ENCODE results near the gene CHTF18. TPM values are rescaled to one million over a fixed set of nuclear protein-coding genes. Genes with fewer than 3 reads are reported as not detected.

The CHTF18 gene
- total and polyA plus RNA-seq, 8 donors: 5.4 to 61.6 (median 8.0) TPM

DNA sequence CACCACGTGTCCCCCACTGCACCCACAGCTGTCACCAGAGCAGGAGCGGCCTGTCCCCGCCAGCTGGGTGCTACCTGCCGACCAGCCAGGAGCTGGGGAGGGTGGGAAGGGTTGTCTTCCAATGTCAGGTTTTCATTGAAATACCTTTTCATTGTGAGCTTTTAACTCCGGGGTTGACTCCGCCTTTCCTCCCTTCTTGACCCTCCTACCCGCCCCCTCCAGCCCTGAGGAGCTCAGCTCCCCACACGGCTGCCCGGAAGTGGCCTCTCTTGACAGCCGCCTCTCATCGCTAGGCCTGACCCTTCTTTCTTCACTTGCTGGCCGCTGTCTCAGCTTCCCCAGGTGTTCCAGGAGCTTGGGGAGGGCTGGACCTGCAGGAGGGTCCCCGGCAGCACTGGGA, 33.3 kb downstream of the CHTF18 start:
- H3K9me3 ChIP-seq: no peaks in the 10 kb centered on the region
- intact Hi-C loops (cut with DNase I): no loop called here

DNA sequence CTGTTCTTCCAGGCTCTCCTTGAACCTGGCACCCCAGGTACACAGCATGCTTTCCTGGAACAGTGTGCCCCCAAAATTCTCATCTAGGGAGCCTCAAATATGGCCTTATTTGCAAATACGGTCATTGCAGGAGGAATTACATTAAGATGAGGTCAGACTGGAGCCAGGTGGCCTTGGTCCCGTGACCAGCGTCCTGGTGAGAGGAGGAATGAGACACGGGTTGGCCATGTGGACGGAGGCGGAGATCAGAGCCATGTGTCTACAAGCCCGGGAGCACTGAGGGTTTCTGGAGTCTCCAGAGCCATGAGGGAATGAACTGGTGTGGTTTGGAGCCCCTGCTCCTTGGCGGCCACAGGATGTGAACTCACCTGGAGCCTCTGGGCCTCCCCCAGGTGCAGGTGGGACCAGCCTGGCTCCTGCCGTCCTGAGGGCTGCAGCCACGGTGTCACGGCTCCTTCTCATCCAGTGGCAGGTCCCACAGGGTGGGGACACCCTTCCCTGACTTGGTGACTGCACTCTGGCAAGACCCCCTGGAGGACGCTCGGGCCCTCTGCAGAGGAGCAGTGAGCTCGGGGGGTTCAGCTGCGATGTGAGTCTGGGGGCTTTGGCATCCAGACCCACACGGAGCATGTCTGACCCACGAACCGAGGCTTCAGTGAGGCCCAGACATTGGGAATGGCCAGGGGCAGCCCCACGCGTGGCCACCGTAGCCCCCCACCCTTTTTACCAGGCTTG, 33.9 kb downstream of the CHTF18 start:
- Histone ChIP-seq H3K27ac (no peak overlapping the region), H3K36me3 (no peaks in the 10 kb centered on the region), H3K27me3 (no peaks in the 10 kb centered on the region), H3K4me1 (no peaks in the 10 kb centered on the region), H3K9me3 (no peaks in the 10 kb centered on the region), H3K4me3 (no peak overlapping the region)
- intact Hi-C loops (cut with DNase I): no loop called here
- no peak for TF ChIP-seq CTCF (IDR thresholded peaks at IDR 0.05)
- no peak for FAIRE-seq
- DNase-seq: no peak
- no peak for ATAC-seq
- WGBS, 2 donors: 58 to 63% methylated on average over 21 of the region's 21 CpGs

More for the DNA sequence above, 33.3 kb downstream of the CHTF18 start:
- DNase-seq: no peak
- TF ChIP-seq CTCF (IDR thresholded peaks at IDR 0.05): no peak
- no peak for ATAC-seq
- FAIRE-seq: no peak
- Histone ChIP-seq H3K27me3 (no peaks in the 10 kb centered on the region), H3K27ac (no peak overlapping the region), H3K4me1 (no peaks in the 10 kb centered on the region), H3K4me3 (no peak overlapping the region), H3K36me3 (no peaks in the 10 kb centered on the region)
- whole genome bisulfite sequencing, 2 donors: 47 to 56% methylated on average over 13 of the region's 13 CpGs

DNA sequence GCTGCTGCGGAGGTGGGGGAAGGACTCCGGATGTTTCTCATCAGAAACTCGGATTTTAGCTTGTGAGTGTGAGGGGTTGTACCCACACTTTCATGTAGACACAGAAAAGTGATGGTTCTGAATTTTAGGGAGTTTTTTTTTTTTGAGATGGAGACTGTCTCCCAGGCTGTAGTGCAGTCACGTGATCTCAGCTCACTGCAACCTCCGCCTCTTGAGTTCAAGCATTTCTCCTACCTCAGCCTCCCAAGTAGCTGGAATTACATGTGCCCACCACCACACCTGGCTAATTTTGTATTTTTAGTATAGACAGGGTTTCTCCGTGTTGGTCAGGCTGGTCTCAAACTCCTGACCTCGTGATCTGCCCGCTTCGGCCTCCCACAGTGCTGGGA, 34.5 kb downstream of the CHTF18 start:
- ATAC-seq (no peak), DNase-seq (no peak), FAIRE-seq (no peak)
- H3K9me3 ChIP-seq: no peaks in the 10 kb centered on the region
- no peak overlapping the region for H3K4me3 ChIP-seq
- no peaks in the 10 kb centered on the region for H3K36me3 ChIP-seq
- WGBS, 2 donors: 75 to 78% methylated on average over 9 of the region's 9 CpGs
- intact Hi-C loops (cut with DNase I): no loop called here
- TF ChIP-seq CTCF (IDR thresholded peaks at IDR 0.05): no peak
- no peaks in the 10 kb centered on the region for H3K4me1 ChIP-seq
- no peak overlapping the region for H3K27ac ChIP-seq
- no peaks in the 10 kb centered on the region for H3K27me3 ChIP-seq

DNA sequence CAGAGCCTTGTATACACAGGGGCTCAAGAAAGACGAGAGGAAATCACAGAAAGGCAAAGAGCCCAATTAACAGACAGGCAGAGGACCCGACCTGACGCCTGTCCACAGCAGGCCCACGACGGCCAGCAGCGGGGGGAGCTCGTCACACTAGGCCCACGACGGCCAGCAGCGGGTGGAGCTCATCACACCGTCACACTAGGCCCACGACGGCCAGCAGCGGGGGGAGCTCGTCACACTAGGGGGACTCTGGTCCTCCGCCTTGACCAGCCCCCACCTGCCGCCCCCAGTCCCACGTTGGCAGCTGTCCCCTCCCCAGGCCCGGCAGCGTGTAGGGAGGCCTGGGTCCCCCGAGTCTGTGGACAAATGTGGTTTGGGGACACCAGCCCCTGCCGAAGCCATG, 35.8 kb downstream of the CHTF18 start:
- intact Hi-C loops (cut with DNase I): no loop called here

More for the DNA sequence above, 35.8 kb downstream of the CHTF18 start:
- DNase-seq (peak in 1 of 6 donors; percentile 80), ATAC-seq (no peak), FAIRE-seq (no peak)
- WGBS, 2 donors: 68 to 78% methylated on average over 22 of the region's 22 CpGs
- Histone ChIP-seq H3K4me1 (no peaks in the 10 kb centered on the region), H3K9me3 (no peaks in the 10 kb centered on the region), H3K36me3 (no peaks in the 10 kb centered on the region), H3K4me3 (no peak overlapping the region), H3K27me3 (no peaks in the 10 kb centered on the region), H3K27ac (no peak overlapping the region)
- TF ChIP-seq CTCF (IDR thresholded peaks at IDR 0.05): no peak
